Measurements from ENCODE around the gene DOC2B.

DOC2B gene

DNA sequence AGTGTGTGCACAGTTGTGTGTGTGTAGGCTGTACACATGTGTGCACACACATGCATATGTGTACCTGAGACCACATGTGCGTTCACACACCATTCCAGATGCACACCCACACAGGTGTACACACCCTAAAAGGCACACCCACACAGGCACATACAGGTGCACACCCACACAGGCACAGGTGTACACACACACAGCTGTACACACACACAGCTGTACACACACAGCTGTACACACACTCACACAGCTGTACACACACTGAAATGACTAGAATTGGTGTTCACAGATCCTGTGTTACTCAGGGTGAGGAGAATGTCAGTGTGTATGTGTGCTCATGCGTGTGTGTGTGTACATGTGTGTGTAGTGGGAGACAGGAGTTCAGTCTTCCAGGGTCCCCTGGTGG is 15.9 kb upstream of the DOC2B start:
- in situ Hi-C loops (cut with MboI; ENCODE audit: low sequenced_read_pairs, unreplicated experiment): no loop called here
- TF ChIP-seq, protein P1, sequence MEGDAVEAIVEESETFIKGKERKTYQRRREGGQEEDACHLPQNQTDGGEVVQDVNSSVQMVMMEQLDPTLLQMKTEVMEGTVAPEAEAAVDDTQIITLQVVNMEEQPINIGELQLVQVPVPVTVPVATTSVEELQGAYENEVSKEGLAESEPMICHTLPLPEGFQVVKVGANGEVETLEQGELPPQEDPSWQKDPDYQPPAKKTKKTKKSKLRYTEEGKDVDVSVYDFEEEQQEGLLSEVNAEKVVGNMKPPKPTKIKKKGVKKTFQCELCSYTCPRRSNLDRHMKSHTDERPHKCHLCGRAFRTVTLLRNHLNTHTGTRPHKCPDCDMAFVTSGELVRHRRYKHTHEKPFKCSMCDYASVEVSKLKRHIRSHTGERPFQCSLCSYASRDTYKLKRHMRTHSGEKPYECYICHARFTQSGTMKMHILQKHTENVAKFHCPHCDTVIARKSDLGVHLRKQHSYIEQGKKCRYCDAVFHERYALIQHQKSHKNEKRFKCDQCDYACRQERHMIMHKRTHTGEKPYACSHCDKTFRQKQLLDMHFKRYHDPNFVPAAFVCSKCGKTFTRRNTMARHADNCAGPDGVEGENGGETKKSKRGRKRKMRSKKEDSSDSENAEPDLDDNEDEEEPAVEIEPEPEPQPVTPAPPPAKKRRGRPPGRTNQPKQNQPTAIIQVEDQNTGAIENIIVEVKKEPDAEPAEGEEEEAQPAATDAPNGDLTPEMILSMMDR (IDR thresholded peaks at IDR 0.05; ENCODE audit: borderline replicate concordance, control extremely low read depth, extremely low read depth, insufficient read depth, missing control alignments): no peak
- DNase-seq (ENCODE audit: low spot score): no peak

DNA sequence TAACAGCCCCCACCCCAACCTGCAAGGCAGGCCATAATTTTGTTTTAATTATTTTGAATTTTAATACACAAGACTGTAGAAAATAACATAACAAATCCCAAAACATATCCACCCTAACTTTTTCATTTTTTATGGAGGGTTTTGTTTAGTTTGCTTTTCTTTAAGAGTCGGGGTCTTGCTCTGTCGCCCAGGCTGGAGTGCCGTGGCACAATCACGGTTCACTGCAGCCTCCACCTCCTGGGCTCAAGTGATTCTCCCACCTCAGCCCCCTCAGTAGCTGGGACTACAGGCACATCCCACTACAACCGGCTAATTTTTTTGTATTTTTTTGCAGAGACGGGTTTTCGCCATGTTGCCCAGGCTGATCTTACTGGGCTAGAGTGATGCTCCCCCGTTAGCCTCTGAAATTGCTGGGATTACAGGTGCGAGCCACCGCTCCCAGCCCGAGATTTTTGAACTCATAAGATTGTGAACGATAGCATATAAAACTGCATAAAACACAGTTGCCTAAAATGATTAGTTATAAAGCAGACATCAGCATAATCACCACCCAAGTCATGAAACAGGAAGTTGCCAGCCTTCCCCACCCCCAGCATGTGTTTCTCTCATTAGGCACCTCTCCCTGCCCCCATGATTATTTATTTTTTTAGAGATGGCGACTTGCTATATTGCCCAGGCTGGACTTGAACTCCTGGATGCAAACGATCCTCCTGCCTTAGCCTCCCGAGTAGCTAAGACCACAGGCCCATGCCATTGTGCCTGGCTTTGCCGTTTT is 13.6 kb upstream of the DOC2B start:
- TF ChIP-seq, protein P1 (IDR thresholded peaks at IDR 0.05; ENCODE audit: borderline replicate concordance, control extremely low read depth, extremely low read depth, insufficient read depth, missing control alignments): no peak
- DNase-seq (ENCODE audit: low spot score): no peak
- in situ Hi-C loops (cut with MboI; ENCODE audit: low sequenced_read_pairs, unreplicated experiment): no loop called here

DNA sequence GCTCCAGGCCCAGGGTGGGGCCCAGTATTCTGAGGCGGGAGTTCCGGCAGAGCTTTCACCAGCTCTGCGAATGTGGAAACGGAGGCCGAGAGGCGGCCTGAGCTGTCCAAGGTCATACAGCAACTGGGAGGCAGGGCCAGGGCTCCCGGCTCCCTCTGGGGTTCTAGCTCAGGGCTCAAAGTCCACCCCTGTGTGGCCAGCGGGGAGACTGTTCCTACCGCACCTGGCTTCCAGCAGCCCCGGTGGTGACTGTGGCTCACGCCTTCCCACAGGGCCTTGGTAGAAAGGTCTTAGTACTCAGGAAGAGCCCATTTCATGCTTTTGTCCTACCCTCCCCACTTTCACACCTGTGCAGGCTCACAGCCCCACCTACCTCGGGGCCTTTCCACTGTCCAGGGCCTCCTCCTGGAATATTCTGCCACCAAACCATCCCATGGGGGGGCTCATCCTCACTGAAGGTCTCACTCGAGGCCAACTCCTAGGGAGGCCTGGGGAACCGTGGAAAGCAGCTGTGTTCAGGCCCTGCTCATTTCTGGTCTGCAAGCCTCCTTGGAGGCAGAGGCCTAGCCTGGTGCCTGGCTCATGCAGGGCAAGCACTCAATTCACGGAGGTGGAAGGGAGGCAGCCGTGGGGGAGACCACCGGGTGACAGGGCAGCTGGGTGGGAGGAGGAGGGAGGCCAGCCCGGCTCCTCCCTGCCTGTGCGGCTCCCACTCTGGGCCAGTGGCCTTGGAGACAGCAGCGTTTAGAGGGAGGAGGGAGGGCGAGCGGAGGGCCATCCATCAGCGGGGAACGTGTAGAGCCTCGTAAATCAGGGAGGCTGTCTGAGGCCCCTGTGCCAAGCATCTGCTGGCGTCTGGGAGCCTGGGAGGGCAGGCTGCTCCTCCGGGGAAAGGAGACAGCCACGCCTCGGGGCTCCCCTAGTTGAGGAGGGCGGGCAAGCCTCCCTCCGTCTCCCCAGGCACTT is 12.7 kb upstream of the DOC2B start:
- in situ Hi-C loops (cut with MboI; ENCODE audit: low sequenced_read_pairs, unreplicated experiment): no loop called here
- TF ChIP-seq, protein P1 (IDR thresholded peaks at IDR 0.05; ENCODE audit: borderline replicate concordance, control extremely low read depth, extremely low read depth, insufficient read depth, missing control alignments): no peak
- DNase-seq (ENCODE audit: low spot score): no peak

DNA sequence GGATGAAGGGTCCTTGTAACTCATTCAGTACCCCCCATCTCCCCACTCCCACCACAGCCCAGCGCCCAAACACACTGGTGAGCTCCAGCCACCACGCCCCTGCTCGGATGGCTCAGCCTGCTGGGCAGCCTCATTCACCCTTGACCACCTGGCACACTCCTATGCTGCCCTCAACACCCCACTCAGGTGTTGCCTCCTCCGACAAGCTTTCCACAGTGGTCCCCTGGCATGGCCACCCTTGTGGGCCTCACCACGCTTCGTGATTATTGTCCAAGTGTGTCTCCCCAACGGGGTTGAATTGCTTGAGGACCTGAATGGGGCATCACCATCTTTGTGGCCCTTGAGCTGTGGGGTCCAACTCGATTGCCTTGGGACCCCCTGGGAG is 12.0 kb upstream of the DOC2B start:
- DNase-seq (ENCODE audit: low spot score): no peak
- in situ Hi-C loops (cut with MboI; ENCODE audit: low sequenced_read_pairs, unreplicated experiment): no loop called here
- TF ChIP-seq, protein P1 (IDR thresholded peaks at IDR 0.05; ENCODE audit: borderline replicate concordance, control extremely low read depth, extremely low read depth, insufficient read depth, missing control alignments): no peak

DNA sequence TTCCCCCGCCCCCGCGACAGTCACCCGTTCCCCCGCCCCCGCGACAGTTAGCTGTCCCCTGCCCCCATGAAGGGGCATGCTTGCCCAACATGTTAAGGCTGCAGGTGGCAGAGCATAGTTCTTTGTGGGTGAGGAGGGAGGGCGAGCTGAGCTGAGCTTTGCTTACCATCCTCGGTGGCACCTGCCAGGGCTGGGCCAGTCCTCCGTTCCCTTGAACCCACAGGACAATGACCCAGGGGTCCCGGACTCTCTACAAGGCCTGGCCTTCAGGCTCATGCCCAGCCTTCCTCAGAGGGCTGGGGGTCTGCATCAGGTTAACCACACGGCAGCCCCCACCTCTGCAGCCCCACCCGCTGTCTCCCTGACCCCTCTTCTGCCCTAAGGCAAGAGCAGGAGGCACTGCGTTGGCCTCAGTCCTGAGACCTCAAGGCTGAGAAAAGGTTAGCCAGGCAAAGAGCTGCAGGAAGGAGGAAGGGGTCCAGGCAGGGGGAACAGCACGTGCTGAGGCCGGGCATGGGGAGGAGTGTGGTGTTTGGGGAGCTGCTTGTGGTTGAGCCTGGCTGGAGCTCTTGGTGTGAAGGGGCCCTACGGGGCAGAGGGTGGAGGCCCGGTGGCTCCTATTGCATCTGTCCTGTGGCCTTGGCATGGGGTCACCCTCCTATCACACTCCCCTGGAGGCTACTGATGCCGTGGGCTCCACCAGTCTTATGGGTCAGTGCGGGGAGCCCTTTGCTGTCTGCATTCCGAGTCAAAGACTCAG is 11.4 kb upstream of the DOC2B start:
- in situ Hi-C loops (cut with MboI; ENCODE audit: low sequenced_read_pairs, unreplicated experiment): no loop called here
- TF ChIP-seq, protein P1 (IDR thresholded peaks at IDR 0.05; ENCODE audit: borderline replicate concordance, control extremely low read depth, extremely low read depth, insufficient read depth, missing control alignments): no peak
- DNase-seq (ENCODE audit: low spot score): no peak

DNA sequence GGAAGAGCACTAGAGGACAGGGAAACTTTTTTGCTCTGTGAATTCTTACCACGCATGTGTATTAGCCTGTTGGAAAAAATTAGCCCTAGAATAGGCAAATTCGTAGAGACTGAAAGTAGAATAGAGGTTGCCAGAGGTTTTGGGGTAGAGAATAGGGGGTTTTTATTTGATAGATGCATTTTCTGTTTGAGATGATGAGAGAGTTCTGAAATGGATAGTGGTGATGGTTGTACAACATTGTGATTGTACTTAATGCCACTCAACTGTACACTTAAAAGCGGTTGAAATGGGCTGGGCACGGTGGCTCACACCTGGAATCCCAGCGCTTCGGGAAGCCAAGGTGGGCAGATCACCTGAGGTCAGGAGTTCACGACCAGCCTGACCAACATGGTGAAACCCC is 8.0 kb upstream of the DOC2B start:
- TF ChIP-seq, protein P1 (IDR thresholded peaks at IDR 0.05; ENCODE audit: borderline replicate concordance, control extremely low read depth, extremely low read depth, insufficient read depth, missing control alignments): no peak
- in situ Hi-C loops (cut with MboI; ENCODE audit: low sequenced_read_pairs, unreplicated experiment): no loop called here
- no peak for DNase-seq (ENCODE audit: low spot score)
